Right ventricle myocardium superior (tissue), 1 donor: ENCODE data around the gene FAM236C. TPM values are rescaled to one million over a fixed set of nuclear protein-coding genes. Genes with fewer than 3 reads are reported as not detected.
"Not testable (repeated sequence)": the region's sequence is repeated elsewhere in the genome, so short reads cannot be mapped to it uniquely, and the experiment has no call there.

Source experiments
- ATAC-seq: fragments of 200-7000 bp; cut with Tn5 transposase; one replicate; pipeline ENCODE4 v1.9.1; 2020; ENCODE audit warnings: mild to moderate bottlenecking; ENCODE audit not compliant: poor library complexity
- DNase-seq: peaks from one replicate; pipeline ENCODE4 v3.0.0-alpha.2; 2020
- intact Hi-C: fragments of 100-400 bp; cut with DNase I; formaldehyde crosslinking; loops from one replicate; pipeline ENCODE4 v1.11.2; 2022
- long read RNA-seq: library from polyadenylated mRNA; unstranded; transcript quantifications from one replicate; pipeline ENCODE4 v2.0.0, GENCODE V29; 2021
- total RNA-seq: library from RNA; stranded (reverse); fragmentation: NEBNext Ultra II Directional; extraction: Animal tissue kit (Norgen Biotek cat#: 25700); gene quantifications from one replicate; pipeline ENCODE4 v1.2.1, GENCODE V29; 2021
- donor health status: DM: no; HTN: yes; CAD: no; lungs with severe emphysema.

Gene FAM236C
- total RNA-seq, result not detected
- long read RNA-seq, result 0 reads

- DNase-seq, ATAC-seq, intact Hi-C loops: not testable (repeated sequence)
These were observed at the start of gene FAM236C for GRCh38 chrX:72912315-72912714. TSS of gene FAM236C (plus strand) at chrX:72912615. CDS start at chrX:72912715, 100 bp downstream.

- intact Hi-C loops, ATAC-seq, DNase-seq: not testable (repeated sequence)
These were observed 29.5 kb upstream of the FAM236C start for GRCh38 chrX:72882898-72883297.

GRCh38 chrX:72889740-72890139, 22.7 kb upstream of the FAM236C start:
- intact Hi-C loops, DNase-seq, ATAC-seq: not testable (repeated sequence)

- ATAC-seq, intact Hi-C loops, DNase-seq: not testable (repeated sequence)
These were observed 3.7 kb downstream of the FAM236C start for GRCh38 chrX:72916096-72916495.

GRCh38 chrX:72932283-72932682, 19.9 kb downstream of the FAM236C start:
- ATAC-seq, DNase-seq, intact Hi-C loops: not testable (repeated sequence)

- DNase-seq, intact Hi-C loops, ATAC-seq: not testable (repeated sequence)
These were observed 24.0 kb downstream of the FAM236C start for GRCh38 chrX:72936455-72936854.

GRCh38 chrX:72936882-72937455, 24.6 kb downstream of the FAM236C start:
- intact Hi-C loops, DNase-seq, ATAC-seq: not testable (repeated sequence)

GRCh38 chrX:72937906-72938305, 25.5 kb downstream of the FAM236C start, which contains the start of gene FAM236A:
TSS of gene FAM236A (plus strand) at chrX:72938206. CDS start at chrX:72938263, 57 bp downstream.
- ATAC-seq, DNase-seq, intact Hi-C loops: not testable (repeated sequence)

- DNase-seq, intact Hi-C loops, ATAC-seq: not testable (repeated sequence)
These were observed 29.9 kb downstream of the FAM236C start for GRCh38 chrX:72942272-72942671.

GRCh38 chrX:72943035-72943818, 30.8 kb downstream of the FAM236C start:
- DNase-seq, intact Hi-C loops, ATAC-seq: not testable (repeated sequence)

GRCh38 chrX:72943819-72944169, 31.4 kb downstream of the FAM236C start, which contains the start of gene DMRTC1:
TSS of gene DMRTC1 (minus strand) at chrX:72943837. CDS start at chrX:72875694, 68,143 bp downstream.
- DNase-seq, intact Hi-C loops: not testable (repeated sequence)
- ATAC-seq, result peak; percentile 59

GRCh38 chrX:72959971-72960370, 47.6 kb downstream of the FAM236C start:
- ATAC-seq, DNase-seq, intact Hi-C loops: not testable (repeated sequence)

Other genes starting within 250 kb of the FAM236C start
- 16.8 TPM for gene PHKA1, start 198.3 kb upstream of the FAM236C start, total RNA-seq
- not detected for gene DMRTC1B, start 135.7 kb upstream of the FAM236C start, total RNA-seq
- not detected for gene FAM236B, start 130.0 kb upstream of the FAM236C start, total RNA-seq
- not detected for gene FAM236D, start 104.4 kb upstream of the FAM236C start, total RNA-seq
- not detected for gene FAM236A, start 25.6 kb downstream of the FAM236C start, total RNA-seq
- not detected for gene DMRTC1, start 31.2 kb downstream of the FAM236C start, total RNA-seq
- gene PABPC1L2B, start 90.3 kb downstream of the FAM236C start, total RNA-seq, result not detected
- gene PABPC1L2A, start 166.9 kb downstream of the FAM236C start, total RNA-seq, result not detected